GM18499 (cell line): ENCODE results near the gene TMEM266.

Experiments used
- ATAC-seq: cut with Tn5 transposase; IDR thresholded peaks from one replicate; pipeline ENCODE4 v1.9.1; 2021; ENCODE audit warnings: moderate number of reproducible peaks; ENCODE audit not compliant: insufficient read depth, unreplicated experiment

Gene TMEM266

GRCh38 chr15:76065793-76066192, 6.0 kb downstream of the TMEM266 start:
- no peak for ATAC-seq

GRCh38 chr15:76070192-76070591, 10.4 kb downstream of the TMEM266 start:
- no peak for ATAC-seq

GRCh38 chr15:76070921-76071635, 11.3 kb downstream of the TMEM266 start:
- ATAC-seq, result no peak

- no peak for ATAC-seq
These were observed 12.0 kb downstream of the TMEM266 start for GRCh38 chr15:76071806-76072205.

- no peak for ATAC-seq
These were observed 13.8 kb downstream of the TMEM266 start for GRCh38 chr15:76073554-76073953.

DNA sequence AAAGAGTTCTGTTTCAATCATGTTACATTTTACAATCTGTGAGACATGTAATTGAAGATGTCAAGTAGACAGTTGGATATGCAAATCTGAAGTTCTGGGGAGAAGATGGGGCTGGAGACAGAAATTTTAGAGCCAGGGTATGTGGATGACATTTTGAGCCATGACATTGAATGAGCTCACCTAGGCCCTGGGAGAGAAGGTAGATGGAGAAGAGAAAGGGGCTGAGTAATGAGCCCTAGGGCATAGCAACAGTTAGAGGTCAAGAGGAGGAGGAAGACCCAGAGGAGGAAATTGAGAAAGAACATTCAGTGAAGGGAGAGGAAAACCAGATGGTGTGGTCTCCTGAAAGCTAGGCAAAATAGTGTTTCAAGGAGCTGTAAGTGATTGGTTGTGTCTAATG, 15.3 kb downstream of the TMEM266 start:
- ATAC-seq, result no peak

GRCh38 chr15:76078285-76078877, 18.6 kb downstream of the TMEM266 start:
- no peak for ATAC-seq

GRCh38 chr15:76084256-76084655, 24.5 kb downstream of the TMEM266 start:
- ATAC-seq, result no peak

DNA sequence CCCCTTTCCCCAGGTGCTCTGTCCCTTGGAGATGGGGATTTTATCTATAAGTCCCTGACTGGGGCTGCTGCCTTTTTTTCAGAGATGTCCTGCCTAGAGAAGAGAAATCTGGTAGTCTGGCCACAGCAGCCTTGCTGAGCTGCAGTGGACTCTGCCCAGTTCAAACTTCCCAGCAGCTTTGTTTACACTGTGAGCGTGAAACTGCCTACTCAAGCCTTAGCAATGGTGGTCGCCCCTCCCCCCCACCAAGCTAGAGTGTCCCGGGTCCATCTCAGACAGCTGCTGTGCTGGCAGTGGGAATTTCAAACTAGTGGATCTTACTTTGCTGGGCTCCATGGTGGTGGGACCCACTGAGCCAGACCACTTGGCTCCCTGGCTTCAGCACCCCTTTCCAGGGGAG, 38.9 kb downstream of the TMEM266 start:
- no peak for ATAC-seq

- no peak for ATAC-seq
These were observed 39.6 kb downstream of the TMEM266 start for GRCh38 chr15:76099388-76099787.

DNA sequence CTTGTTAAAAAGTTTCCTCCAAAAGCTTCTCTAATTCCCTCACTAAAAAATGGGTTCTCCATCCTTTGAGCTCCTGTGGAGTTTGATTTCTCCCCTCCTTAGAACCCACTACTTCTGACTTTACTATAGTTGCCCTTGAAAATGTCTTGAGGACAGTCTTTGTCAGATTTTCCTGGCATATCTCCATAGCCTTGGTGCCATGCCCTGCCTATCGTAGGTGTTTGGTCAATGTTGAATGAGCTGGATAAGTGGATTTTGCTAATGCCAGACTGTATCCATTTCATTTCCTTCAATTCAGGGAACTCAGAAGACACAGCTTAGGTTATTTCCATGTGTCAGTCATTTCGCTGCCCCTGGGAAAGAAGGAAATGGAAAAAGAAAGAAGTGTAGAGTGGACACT, 40.6 kb downstream of the TMEM266 start:
- ATAC-seq, result no peak

GRCh38 chr15:76101655-76102054, 41.9 kb downstream of the TMEM266 start:
- no peak for ATAC-seq

GRCh38 chr15:76105391-76105790, 45.6 kb downstream of the TMEM266 start:
- ATAC-seq, result no peak

DNA sequence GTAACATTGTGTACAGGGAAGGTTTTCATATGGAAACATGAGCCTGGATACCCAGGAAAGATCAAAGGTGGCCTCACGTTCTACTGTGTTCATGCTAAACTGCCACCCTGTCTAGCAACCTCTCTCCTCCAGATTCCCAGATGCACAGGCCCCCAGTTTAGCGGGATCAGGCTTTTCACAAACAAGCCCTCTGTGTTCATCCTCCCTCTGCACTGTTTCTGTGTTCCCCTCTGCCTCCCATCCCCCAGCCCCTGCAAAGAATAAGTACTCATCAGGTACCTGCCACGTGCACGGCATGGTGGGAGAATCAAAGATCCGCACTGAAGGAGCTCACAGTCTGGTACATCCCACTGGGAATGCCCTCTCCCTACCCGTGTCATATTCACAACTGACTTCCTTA, 46.1 kb downstream of the TMEM266 start:
- no peak for ATAC-seq

- ATAC-seq, result no peak
These were observed 47.4 kb downstream of the TMEM266 start for GRCh38 chr15:76107169-76107568.

- ATAC-seq, result no peak
These were observed 48.4 kb downstream of the TMEM266 start for GRCh38 chr15:76108021-76108723.

DNA sequence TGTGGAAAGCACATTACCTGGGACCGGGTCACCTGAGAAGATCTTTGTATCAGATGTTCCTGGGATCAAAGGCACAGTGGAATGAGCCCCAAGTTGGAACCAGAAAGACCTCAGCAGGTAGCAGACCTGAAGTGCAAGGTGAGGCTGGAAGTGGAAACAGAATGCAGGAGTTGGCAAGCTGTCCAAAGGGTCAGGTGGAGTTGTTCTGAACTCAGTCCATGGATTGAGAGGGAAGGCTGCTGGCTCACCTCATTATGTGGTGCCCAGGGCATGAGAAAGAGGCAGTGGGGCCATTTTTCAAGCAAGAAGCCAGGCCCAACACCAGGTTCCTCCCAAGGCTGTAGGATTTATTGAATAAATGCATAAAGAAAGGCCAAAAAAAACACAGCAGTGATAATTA, 49.3 kb downstream of the TMEM266 start:
- ATAC-seq, result no peak

GRCh38 chr15:76114561-76114960, 54.8 kb downstream of the TMEM266 start:
- no peak for ATAC-seq

DNA sequence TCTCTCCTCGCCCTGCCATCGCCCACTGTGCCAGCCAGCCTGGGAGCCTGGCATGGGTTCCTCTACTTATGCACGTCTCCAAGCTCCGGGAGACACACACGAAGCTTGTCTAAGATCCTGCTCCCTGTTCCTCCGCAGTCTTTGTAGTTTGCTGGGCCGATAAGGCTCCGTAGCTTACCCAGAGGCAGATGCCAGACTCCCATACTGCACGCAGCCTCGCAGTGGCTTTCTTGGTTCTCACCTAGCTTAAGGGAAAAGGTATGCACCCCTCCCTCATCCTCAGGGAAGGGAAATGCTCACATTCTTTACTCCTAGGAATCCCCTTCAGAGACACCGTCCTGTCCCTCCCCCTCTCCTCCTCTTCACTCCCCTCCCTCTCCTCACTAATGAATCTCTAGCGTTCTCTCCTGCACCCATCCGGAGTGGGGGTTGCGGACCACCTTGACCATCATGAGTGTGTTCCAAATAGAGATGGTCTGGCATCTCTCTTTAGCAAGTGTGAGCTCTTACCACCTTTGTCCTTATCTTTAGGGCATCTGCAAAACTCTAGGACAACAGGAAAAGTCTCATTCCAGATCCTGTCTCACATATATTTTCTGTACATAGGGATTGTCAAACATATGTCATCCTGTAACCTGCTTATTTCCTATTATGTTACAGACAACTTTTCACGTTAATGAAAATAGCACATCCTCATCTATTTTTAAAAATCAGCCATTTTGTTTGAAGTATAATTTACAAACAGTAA, 56.5 kb downstream of the TMEM266 start:
- ATAC-seq, result no peak

GRCh38 chr15:76117181-76117580, 57.4 kb downstream of the TMEM266 start:
- ATAC-seq, result no peak

GRCh38 chr15:76118767-76119166, 59.0 kb downstream of the TMEM266 start:
- no peak for ATAC-seq
